HTERT RPE-1 (cell line): ENCODE data around the gene STPG4.
"Not testable (repeated sequence)": the region's sequence is repeated elsewhere in the genome, so short reads cannot be mapped to it uniquely, and the experiment has no call there.

Experiments
- in situ Hi-C: fragments of 300-500 bp; cut with MboI; formaldehyde crosslinking; loops from 4 replicates; pipeline ENCODE4 v1.14.3; 2020; ENCODE audit warnings: low sequenced_read_pairs

The STPG4 gene

DNA sequence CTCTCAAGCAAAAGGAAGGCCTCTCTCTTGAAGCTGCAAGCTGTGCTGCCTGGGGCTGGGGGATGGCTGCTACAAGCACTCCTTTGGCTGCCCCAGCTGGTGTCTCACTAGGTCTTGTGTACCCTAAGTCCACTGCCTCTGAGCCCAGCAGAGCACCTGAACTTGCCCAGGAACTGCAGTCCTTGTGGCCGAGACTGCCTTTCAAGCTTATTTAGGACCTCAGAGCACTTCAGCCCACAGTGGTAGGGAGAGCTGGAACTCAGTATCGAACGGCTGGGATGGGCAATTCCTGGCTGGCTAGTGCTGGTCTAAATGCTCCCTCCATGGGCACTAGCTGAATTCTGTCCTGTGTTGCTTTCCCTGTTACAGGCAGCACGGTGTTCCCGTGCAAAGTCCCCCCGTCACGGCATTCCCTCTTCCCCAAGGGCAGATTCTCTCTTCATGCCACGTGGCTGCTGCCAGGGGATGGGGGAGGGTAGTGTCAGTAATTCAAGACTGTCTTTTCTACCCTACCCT lies 25.9 kb downstream of the STPG4 start:
- in situ Hi-C loops = no loop called here

DNA sequence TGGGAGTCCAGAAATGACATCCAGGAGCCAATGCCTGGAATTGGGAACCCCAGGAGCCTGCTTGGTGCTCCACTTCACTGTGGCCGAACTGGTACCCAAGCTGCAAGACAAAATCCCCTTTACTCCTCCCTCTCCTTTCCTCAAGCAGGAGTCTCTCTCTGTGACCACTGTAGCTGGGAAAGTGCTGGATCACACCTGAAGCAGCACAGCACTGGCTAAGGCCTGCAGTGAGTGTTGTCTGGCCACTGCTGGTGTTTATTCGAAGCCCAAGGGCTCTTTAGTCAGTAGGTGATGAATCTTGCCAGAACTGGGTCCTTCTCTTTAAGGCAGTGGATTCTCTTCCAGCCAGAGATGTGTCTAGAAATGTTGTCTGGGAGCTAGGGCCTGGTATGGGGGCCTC lies 26.4 kb downstream of the STPG4 start:
- in situ Hi-C loops = no loop called here

DNA sequence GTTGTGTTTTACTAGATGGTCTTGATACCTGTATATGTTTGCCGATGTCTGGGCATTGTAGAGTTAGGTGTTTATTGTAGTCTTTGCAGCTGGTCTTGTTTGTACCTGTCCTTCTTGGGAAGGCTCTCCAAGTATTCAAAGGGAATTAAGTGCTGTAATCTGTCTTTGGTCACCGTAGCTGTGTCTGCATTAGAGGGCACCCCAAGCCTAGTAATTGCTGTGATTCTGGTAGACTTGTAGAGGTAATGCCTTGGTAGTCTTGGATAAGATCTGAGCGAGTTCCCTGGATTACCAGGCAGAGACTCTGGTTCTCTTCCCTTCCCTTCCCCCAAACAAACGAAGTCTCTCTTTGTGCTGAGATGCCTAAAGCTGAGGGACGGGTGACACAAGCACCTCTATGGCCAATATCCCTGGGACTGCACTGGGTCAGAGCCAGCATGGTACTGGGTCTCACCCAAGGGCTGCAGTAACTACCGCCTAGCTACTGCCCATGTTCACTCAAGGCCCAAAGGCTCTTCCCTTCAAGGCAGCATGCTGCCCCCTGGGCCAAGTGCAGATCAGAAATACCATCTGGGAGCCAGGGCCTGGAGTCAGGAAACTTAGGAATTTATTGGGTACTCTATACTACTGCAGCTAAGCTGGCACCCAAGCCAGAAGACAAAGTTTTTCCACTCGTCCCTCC lies 27.1 kb downstream of the STPG4 start:
- in situ Hi-C loops = no loop called here

DNA sequence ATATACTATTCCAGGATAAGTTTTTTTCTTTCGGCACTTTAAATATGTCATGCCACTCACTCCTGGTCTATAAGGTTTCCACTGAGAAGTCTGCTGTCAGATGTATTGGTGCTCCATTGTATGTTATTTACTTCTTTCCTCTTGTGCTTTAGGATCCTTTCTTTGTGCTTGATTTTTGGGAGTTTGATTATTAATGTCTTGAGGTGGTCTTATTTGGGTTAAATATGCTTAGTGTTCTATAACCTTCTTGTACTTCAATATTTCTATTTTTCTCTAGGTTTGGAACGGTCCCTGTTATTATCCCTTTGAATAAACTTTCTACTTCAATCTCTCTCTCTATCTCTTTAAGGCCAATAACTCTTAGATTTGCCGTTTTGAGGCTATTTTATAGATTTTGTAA lies 28.3 kb downstream of the STPG4 start:
- in situ Hi-C loops = no loop called here

DNA sequence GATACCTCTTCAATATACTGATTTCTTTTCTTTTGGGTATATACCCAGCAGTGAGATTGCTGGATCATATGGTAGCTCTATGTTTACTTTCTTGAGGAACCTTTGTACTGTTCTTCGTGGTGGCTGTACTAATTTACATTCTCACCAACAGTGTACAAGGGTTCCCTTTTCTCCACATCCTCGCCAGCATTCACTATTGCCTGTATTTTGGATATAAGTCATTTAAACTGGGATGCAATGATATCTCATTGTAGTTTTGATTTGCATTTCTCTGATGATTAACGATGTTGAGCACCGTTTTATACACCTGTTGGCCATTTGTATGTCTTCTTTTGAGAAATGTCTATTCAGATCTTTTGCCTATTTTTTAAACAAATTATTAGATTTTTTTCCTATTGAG lies 30.4 kb downstream of the STPG4 start:
- in situ Hi-C loops = not testable (repeated sequence)

DNA sequence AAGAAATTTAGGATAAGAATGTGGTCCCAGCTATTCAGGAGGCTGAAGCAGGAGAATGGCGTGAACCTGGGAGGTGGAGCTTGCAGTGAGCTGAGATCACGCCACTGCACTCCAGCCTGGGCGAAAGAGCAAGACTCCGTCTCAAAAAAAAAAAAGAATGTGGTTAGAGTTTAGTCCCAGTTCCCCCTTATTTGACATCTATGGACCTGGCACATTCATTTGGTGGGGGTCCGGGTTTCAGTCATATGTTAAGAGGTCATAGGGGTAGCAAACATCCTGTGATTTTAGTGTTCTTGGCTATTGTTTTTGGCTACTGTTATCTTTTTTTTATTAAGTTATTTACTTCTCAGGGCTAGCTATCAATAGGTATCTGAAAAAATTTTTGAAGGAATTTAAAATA lies 34.7 kb downstream of the STPG4 start:
- in situ Hi-C loops = not testable (repeated sequence)

DNA sequence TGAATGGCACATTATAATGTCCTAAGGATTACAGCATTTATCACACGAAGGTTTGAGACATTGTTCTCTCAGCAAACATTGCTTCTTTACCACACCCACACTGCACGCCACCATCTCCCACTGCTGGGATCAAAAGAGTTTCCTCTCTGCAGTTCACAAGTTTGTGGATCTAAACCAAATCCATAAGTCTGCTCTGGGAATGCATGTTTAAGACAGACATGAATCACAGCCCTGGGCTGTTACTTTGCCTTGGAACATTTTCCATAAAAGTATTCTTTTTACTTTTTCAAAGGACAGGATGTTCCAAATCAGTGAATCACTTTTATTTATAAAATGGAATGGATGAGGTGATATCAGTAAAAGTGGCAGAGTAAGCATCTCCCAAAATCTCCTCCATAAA lies 36.1 kb downstream of the STPG4 start:
- in situ Hi-C loops = no loop called here

DNA sequence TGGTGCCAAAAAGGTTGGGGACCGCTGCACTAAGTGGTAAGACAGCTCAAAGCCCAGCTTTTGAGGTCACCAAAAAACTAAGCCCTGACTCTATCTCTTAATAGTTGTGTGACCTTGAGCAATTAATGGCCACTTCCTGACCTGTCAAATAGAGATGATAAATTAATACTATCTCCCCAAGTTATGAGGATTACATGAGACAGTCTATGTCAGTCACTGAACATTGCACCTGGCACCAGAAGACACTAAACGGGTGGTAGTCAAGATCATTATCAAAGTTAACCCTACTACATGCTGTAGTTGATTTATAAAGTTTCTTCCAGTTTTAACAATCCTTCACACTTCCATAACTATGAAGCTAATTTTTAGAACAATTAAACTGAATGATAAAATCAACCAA lies 36.5 kb downstream of the STPG4 start:
- in situ Hi-C loops = no loop called here

DNA sequence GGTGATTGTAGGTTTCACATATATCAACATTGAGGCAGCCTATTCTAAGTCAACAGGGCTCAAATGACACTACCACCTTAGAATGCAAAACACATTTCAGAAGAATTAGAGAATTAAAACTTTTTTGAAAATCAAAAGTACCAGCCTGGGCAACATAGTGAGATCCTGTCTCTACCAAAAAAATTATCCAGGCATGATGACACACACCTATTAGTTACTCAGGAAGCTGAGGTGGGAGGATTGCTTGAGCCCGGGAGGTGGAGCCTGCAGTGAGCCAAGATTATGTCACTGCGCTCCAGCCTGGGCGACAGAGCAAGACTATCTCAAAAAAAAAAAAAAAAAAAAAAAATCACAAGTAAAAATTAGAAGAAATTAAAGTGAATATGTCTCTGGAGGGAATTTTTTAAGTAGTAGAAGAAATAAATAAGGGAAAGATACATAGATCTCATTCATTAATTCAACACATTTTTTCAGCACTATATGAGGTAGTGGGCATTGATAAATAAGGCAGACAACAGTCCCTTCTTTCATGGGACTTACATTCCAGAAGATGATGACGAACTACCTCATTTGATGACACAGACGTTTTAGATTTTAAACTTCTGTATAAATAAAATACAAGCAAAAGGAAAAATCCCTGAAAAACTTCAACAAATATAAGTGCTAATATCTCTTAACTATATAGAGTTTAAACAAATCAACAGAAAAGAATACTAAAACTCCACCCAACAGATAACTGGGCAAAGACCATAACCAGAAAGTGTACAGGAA lies 42.3 kb downstream of the STPG4 start:
- in situ Hi-C loops = no loop called here

DNA sequence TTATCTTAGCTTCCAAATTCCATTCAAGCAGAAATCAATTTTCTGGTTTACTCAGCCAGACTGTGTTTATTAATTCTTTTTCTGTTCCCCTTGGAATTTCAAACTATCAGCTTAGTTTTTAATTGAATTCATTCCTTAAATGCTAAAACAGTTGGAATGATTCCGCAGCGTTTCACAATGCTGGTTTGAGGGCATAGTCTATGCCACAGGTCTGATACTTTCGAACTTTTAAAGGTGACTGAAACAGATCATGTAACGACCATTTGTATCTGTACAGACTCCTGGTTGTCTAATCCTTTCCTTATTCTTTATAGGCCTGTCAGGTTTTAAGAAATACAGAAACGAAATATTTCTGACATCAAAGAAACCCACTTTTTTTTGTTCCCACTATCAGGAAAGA lies 45.4 kb downstream of the STPG4 start:
- in situ Hi-C loops = no loop called here

DNA sequence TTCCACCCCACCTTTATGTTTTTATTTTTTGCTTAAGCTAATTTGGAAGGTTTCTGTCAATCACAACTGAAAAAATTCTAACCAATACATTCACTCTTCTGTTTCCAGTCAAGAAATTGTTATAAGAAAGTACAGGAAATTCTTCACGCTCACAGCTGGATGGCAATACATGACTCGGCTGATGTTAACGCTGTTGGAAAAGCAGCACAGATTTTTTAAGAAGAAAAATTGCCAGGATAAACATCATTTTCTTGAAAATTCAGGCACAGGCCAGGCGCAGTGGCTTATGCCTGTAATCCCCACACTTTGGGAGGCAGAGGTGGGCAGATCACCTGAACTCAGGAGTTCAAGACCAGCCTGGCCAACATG lies 46.1 kb downstream of the STPG4 start:
- in situ Hi-C loops = no loop called here

DNA sequence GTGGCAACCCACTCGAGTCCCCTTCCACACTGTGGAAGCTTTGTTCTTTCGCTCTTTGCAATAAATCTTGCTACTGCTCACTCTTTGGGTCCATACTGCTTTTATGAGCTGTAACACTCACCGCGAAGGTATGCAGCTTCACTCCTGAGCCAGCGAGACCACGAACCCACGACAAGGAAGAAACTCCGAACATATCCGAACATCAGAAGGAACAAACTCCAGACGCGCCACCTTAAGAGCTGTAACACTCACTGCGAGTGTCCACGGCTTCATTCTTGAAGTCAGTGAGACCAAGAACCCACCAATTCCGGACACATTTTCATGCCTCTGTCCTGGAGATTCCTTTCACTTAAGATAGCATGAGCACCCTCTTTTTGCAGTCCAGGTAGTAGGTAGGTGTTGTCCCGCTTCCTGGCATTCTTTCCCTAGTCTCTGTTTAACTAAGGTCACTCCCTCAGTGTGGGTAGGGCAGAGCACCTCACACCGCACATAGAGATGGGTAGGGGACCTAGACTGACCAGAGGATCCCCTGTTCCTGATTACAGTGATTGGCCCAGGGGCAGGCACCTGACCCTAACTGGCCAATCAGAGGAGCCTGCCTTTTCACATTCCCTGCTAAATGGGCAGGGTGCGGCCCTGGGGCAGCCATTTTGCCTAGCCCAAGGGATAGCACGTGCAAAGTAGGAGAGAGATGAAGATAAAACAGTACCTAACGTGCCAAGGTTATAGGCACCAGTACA lies 46.7 kb downstream of the STPG4 start:
- in situ Hi-C loops = not testable (repeated sequence)

DNA sequence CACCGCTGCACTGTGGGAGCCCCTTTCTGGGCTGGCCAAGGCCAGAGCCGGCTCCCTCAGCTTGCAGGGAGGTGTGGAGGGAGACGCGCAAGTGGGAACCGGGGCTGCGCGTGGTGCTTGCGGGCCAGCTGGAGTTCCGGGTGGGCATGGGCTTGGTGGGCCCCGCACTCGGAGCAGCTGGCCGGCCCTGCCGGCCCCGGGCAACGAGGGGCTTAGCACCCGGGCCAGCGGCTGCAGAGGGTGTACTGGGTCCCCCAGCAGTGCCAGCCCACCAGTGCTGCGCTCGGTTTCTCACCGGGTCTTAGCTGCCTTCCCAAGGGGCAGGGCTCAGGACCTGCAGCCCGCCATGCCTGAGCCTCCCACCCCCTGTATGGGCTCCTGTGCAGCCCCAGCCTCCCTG lies 47.9 kb downstream of the STPG4 start:
- in situ Hi-C loops = not testable (repeated sequence)

DNA sequence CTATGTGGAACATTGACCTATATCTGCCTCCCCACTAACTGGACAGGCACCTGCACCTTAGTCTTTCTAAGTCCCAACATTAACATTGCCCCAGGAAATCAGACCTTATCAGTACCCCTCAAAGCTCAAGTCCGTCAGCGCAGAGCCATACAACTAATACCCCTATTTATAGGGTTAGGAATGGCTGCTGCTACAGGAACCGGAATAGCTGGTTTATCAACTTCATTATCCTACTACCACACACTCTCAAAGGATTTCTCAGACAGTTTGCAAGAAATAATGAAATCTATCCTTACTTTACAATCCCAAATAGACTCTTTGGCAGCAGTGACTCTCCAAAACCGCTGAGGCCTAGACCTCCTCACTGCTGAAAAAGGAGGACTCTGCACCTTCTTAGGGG lies 48.9 kb downstream of the STPG4 start:
- in situ Hi-C loops = not testable (repeated sequence)

DNA sequence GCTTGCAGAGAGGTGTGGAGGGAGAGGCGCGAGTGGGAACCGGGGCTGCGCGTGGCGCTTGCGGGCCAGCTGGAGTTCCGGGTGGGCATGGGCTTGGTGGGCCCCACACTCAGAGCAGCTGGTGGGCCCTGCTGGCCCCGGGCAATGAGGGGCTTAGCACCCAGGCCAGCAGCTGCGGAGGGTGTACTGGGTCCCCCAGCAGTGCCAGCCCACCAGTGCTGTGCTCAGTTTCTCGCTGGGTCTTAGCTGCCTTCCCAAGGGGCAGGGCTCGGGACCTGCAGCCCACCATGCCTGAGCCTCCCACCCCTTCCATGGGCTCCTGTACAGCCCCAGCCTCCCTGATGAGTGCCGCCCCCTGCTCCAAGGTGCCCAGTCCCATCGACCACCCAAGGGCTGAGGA lies 55.4 kb downstream of the STPG4 start:
- in situ Hi-C loops = not testable (repeated sequence)

DNA sequence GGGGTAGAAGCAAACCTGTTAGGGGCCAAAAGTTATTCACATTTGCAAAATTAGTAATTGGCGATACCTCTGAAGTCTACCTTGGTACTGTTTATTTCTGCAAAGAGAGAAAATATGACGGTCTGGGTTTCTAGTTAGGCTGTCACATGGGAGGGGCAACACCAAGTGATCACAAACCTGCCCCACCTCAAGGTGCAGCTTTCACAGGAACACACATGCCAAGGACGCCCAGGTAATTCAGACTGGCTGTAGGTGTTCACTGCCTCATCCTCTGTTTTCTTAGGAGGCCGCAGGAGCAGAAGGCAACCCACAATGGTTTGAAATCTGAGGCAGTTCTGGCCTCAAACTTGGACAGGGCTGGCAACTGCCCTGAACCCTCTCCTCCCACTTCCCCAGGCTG lies 56.2 kb downstream of the STPG4 start:
- in situ Hi-C loops = no loop called here

DNA sequence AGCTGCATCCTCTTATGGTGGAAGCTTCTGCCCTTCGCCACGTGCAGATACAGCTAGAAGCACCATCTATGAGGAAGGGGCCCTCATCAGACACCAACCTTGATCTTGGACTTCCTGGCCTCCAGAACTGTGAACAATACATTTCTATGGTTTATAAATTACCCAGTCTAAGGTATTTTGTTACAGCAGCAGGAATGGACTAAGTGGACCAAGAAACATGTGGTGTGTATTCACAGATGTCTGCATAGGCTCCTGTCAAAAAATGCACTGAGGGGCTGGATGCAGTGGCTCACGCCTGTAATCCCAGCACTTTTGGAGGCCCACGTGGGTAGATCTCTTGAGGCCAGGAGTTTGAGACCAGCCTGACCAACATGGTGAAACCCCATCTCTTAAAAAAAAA lies 57.5 kb downstream of the STPG4 start:
- in situ Hi-C loops = no loop called here

DNA sequence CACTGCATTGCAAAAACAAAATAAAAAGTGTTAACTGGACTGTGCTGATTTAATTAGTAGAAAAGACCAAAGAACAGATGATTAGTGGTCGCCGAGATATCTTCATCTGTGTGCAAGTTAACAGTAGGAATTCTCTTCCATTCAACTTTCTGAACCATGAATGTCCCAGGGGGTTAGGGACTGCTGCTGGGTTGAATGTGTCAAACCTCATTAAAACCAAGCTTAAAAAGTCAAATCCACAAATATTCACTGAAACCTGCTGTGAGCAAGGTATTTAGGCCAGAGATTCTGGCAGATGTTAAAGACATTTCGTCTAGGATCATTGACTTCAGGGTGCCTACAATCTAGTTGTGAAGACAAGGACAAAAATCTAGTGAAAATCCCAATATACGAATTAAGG lies 58.7 kb downstream of the STPG4 start:
- in situ Hi-C loops = no loop called here

DNA sequence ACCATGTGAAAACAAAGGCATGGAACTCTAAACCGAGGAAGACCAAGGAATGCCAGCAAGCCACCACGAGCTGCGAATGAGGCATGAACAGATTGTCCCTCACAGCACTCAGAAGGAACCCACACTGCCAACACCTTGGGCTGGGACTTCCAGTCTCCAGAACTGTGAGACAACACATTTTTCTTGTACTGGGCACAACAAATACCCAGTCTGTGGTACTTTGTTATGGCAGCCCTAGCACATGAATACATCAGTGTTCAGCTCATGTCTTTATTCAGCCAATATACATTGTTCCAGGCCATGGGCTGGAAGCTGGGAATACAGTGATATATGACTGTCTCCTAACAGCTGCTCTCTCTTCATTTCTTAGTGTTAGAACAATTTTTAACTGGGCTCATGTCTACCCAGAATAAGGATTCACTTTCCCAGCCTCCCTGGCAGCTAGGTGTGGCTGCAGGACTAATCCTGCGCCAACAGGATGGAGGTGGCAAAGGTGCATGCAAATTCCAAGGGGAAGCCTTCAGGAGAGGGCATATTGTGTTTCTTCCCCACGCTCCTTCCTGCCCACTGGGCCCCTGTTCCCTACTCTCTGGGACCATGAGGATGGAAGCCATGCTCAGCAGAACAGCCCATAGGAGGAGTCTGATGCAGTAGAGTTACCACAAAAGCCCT lies 59.6 kb downstream of the STPG4 start:
- in situ Hi-C loops = no loop called here

DNA sequence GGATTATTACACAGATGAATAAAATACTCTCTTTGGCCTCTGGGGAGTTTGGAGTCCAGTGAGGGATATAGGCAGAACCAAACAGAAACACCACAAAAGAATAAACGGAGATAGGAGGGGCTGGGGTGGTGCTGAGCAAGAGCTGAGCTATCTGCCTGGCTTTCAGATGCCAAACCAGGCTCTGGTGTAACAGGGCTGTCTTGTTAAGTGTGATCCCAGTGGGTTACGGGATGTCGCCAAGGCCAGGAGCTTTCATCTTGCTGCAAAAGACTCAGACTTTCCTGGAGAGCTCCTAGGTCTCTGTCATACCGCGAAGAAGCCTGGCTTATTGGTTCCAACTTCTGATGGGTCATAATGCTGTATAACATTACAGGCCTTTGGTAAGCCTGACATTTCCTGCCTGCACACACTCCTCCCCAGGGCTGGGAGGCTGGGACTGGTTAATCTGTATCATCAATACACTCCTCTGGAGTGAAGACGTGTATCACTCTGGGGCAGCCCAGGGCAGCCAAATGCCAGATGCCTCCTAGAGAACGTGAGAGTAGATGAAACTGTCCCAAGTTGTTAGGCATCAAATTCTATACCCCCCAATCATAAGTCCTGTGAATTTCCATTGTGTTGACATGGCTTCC lies 60.5 kb downstream of the STPG4 start:
- in situ Hi-C loops = no loop called here

DNA sequence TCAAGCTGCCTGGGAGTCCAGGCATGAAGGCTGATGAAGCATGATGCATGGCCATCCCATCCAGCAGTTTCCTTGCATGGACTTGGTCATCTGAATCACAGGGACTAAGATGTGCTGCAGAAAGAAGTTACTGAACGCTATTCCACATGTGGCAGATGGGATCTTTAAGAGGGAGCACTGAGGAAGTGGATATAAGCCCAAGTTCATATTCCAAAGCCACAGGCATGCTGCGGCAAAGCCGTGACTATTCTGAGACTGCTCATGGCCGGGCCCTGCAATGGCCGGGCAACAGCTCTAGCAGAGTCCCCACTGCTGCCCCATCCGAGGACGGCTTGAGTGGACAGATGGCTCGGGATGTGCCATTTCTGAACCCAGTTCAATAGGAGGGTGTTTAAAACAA lies 61.5 kb downstream of the STPG4 start:
- in situ Hi-C loops = no loop called here
